HG02943 (cell line): Measurements from ENCODE around the gene GBP5.
"Not testable (repeated sequence)": the region's sequence is repeated elsewhere in the genome, so short reads cannot be mapped to it uniquely, and the experiment has no call there.

Experiments used
- ATAC-seq: cut with Tn5 transposase; IDR thresholded peaks from one replicate; pipeline ENCODE4 v1.9.1; 2021; ENCODE audit warnings: mild to moderate bottlenecking, low read depth, moderate library complexity; ENCODE audit not compliant: unreplicated experiment

GBP5 gene

DNA sequence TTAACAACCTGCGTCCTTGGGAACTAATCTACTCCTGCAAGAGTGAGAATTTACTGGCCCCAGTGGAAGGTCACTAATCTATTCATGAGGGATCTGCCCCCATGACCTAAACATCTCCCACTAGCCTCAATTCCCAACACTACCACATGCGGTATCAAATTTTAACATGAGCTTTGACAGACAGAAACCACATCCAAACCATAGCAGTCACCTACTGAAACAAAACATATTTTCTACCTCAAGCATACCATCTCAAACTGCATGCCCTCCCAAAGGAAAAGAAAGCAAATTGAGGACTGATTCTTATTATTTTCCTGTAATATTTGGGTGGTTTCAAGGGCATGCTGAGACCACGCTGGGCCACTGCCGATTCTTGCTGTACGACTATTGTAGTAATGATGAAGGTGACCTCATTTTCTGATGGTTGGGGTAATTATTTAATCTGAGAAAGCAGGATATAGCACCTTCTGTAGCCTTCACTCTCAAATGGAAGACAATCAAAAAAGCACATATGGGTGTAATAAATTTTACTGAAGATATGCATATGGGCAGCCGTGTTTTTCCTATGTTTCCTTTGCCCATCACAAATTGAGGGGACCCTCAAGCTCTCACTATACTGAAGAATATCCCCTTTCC lies 13.2 kb upstream of the GBP5 start:
- ATAC-seq = no peak

DNA sequence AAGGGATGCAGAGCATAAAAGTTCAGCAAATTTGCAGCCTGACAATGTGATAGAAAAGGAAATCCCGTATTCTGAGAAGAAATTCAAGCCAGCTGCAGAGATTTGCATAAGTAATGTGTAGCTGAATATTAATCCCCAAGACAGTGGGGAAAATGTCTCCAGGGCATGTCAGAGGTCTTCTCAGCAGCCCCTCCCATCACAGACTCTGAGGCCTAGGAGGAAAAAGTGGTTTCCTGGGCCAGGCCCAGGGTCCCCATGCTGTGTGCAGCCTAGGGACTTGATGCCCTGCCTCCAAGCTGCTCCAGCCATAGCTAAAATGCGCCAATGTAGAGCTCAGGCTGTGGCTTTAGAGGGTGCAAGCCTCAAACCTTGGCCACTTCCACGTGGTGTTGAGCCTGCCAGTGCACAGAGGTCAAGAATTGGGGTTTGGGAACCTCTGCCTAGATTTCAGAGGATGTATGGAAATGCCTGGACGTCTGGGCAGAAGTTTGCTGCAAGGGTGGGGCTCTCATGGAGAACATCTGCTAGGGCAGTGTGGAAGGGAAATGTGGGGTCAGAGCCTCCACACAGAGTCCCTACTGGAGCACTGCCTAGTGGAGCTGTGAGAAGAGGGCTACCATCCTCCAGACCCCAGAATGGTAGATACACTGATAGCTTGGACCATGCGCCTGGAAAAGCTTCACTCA lies 11.6 kb upstream of the GBP5 start:
- ATAC-seq = not testable (repeated sequence)

DNA sequence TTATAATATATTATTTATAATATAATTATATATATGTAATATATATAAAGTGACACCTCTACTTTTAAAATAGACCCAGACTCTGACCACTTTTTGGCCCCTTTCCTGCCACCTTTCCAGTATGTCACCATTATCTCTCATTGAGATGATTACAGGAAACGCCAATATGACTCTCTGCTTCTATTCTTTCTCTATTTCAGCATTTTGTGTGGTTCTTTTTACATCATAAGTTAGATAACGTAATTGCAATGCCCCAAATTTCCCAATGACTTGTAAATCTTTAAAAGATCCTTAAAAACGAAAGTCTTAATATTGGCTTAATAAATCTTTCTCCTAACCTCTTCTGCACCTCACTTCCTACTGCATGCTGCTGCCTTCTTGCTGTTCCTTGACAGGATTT lies 8.1 kb upstream of the GBP5 start:
- no peak for ATAC-seq

DNA sequence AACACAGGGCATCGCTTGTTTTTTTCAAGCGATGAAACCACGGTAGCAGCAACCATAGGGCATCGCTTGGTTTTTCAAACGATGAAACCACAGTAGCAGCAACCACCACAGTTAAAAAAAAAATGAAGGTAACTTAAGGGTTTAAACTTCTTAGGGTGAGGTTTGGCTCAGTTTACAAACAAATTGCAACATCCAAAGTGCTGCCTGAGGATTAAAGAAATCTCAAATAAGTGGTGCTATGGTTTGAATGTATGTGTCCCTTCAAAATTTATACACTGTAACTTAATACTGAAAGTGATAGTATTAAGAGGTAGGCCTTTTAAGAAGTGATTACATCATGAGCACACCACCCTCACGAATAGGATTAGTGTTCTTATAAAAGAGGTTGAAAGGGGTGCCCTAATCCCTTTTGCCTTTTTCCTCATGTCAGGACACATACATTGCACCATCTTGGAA lies 6.4 kb upstream of the GBP5 start:
- no peak for ATAC-seq

DNA sequence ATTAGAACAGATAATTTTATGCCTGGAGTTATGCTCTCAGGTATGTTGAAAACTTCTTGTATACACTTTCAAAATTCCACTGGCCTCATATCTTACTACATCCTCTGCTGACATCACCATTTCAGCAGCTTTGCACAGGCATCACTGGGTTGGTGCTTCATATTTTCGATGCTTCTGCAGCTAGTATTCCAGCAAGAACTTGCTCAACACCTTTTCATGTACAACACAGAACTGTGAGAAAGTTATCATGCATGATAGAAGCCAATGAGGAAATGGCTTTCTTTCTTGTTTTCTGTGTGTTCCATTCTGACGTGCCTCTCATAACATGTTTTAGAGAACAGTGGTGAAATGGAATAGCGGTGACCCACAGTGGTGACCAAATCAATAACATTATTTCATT lies 5.1 kb upstream of the GBP5 start:
- no peak for ATAC-seq

DNA sequence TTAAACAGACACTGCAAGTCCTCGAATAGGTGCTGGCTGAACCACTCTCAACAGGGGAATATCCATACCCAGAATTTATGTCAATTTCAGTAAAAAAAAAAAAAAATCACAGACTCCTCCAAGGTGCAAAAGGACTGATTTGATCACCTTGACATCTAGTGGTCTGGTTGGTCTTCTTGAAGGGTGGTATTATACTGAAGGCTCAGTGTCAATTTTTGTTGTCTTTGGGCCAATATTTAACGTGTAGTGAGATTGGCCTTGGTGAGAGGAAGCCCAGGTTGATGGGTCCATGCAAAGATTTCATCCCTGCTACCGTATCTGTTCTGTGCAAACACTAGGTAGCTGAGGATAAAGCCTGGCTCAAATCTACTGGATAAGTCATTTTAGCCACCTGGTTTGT lies 4.0 kb upstream of the GBP5 start:
- no peak for ATAC-seq

DNA sequence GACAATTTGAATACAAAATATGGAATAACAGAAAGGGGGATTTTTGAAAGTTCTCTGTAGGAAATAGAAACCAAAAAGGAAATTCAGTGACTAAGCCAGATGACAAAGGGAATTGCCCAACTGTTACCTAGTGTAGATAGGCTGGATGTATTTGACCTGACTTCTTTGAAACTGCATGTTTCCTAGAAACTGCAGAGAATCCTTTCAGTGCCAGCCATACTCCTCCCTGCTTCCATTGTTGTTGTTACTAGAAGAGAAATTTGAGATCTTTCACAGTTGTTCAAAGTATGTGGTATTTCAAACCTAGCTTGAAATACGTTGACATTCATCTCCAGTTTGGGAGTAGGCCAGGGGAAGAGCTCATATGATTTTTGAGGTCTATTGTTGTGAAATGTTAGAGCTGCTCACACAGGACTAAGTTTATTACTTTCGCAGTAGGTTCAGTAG lies 1.8 kb upstream of the GBP5 start:
- no peak for ATAC-seq

DNA sequence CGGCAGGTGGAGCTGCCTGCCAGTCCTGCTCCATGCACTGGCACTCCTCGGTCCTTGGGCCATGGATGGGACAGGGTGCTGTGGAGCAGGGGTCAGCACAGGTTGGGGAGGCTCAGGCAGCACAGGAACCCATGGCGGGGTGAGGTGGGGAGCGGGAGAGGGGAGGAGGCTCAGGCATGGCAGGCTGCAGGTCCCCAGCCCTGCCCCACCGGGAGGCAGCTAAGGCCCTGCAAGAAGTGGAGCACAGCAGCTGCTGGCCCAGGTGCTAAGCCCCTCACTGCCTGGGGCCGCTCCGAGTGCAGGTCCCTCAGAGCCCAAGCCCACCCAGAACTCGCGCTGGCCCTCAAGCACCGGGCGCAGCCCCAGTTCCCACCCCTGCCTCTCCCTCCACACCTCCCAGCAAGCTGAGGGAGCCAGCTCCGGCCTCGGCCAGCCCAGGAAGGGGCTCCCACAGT lies 691 bp upstream of the GBP5 start:
- no peak for ATAC-seq

DNA sequence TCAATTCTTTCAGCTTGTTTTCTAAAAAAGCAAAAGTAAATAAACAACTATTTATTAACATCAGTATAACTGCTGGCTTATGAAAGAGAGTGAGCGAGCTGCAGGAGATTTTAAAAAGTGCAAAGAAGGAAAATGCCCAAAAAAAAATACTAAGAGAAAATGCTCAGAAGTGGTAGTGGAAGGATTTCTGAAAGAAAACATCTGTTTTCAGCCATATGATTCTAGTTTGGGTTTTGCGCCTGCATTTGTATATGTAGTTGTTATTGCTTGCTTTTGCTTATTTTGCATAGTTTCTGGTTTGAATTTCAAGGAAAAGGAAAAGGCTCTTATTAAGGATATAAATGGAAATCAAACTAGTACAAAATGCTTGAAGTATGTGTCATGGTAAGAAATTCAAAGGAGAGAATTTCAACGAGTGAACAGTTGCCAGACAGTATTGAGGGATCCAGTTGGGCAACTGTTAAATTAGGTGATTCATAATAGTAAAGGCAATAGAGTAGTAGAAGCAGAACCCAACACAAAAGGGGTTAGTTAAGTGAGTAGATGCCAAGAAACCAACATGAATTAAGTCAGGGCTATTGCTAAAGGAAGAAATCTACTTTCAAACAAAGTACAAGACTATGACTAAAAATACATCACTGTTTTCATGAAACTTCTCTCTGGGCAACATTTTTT lies 1.2 kb downstream of the GBP5 start:
- no peak for ATAC-seq

DNA sequence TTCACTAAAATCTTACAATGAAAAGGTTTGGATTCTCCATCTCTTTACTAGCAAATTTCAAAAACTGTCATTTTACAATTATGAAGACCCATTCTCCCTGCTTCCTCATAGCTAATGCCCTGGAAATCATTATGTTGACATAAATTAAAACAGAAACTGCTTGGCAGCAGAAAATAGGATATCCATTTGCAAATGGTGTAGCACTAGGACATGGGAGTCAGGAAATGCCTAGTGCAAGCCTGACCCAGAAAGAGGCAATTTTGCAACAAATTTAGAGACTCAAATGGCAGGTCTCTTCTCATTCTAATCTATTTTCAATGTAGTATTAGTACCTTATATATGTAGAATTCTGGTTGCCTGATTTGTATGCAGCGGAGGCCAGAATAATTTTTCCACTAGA lies 2.2 kb downstream of the GBP5 start:
- no peak for ATAC-seq

DNA sequence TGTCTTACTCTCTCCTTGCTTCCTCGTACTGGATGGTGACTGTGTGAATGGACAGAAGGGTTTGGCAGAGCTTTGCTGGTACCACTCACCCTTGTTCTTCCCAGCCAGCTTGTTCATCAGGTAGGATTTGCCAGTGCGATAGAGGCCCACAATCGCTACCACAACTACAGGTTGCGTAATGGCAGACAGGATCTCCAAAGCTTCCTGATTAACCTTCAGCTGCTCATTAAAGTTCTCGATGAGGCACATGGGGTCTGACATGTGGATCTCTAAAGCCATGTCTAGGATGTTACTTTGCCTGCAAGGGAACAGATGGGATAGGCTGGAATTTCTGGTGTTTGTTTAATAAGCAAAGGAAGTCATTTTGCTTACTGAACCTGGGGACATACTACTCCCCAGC lies 3.4 kb downstream of the GBP5 start:
- ATAC-seq = no peak

DNA sequence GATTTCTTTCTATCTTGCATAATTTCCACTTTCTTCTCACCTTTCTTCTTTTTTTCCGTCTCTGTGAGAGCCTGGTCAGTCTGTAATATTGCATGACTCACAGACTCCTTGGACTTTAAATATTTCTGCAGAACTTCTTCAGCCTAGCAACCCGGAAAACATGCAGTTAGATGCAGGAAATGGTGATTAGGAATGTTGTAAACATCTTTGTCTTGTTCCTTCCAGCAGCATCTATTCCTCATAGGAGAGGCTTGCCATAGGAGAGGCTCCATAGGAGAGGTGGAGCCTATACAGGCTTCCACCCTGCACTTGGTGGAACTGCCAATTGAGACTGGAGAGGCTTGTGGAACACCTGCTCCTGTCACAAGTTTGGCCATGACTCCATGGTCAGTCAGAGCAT lies 10.0 kb downstream of the GBP5 start:
- ATAC-seq = no peak

DNA sequence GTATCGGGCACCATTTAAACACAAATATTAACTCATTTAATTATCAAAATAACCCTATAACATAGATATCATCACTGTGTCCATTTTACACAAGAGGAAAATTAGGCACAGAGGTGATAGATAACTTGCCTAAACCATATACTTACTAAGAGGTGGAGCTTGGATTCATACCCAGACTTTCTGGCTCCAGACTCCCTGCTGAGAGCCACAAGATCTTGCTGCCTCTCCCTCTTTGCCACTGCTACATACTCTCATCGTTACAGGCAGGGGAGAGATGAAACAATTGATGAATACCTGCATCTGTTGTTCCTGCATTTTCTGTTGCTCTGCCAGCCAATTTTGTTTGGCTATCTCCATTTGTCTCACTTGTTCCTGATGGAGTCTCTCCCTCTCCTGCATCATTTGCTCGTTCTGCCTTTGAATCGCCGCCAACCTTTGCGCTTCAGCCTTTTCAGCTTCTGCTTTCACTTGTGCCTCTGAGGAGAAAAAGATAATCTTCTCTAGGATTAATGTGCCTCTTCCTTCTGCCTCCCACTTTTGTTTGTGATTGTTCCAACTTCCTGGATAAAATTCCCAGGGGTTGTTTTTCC lies 10.6 kb downstream of the GBP5 start:
- no peak for ATAC-seq

DNA sequence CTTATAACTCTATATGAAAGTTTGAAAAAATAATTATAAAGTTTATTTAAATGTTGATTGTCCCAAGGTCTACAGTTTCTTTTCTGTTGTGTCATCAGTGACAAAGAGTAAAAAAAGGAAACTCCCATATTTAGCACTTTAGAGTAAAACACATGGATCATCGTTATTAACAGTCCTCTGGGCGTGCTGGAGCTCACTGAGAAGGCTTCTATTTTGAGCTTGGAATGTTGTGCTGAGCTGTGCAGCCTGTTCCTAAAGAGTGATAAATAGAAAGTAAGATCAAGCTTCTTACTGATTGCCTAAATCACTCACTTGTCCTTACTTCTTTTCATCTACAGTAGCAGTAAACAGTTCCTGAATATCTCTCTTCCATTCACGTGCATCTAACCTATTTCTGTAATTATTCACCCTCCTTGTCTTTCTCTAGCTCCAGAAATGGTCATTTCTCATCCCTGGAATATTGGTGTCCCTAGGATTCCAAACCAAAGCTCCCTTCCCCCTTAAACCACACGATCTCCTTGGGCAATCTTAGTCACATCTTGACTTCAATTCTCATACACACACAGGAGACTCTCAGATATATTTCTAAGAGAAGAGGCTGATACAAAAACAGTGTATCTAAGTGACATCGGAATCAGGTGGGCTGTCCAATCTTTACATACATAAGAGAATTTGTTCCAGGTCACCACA lies 11.9 kb downstream of the GBP5 start:
- ATAC-seq = no peak

DNA sequence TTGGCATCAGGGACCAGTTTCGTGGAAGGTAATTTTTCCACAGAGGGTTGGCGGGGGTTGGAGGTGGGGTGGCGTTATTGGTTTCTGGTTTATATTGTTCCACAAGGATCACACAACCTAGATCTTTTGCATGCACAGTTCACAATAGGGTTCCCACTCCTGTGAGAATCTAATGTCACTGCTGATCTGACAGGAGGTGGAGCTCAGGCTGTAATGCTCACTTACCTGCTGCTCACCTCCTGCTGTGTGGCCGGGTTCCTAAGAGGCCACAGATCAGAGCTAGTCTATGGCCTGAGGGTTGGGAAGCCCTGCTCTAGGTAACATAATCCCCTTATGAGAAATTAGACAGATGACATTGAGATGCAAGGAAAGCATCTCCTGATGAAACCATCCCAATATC lies 12.6 kb downstream of the GBP5 start:
- no peak for ATAC-seq

DNA sequence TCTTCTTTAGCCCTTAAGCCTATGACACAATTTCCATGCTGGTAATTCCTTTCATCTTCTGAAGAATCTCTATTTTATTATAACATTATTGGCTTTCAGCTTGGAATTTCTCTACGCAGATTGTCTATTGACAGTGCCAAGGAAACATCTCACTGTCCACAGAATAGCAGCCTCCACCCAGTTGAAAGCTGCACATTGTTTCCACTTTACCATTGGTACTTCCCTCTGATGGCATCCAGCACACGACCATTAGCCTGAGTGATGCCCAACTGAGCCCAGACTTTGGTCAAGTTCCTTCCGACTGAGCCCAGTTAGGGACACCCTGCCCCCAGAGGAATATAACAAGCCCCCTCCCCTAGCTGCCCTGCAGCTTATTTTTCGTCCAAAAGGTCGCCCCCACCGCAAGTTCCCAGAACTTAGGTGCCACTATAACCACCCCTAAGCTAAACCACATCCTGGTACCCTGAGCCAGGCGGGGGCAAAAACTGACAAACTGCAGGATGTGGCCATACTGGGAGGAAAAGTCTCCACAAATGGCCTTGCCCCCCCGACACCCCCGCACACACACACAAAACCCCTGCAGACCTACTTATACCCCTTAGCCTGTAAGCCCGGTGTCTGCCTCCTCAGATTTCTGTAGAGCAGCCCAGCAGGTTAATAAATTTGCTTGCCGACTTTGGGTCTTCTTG lies 13.2 kb downstream of the GBP5 start:
- ATAC-seq = no peak

DNA sequence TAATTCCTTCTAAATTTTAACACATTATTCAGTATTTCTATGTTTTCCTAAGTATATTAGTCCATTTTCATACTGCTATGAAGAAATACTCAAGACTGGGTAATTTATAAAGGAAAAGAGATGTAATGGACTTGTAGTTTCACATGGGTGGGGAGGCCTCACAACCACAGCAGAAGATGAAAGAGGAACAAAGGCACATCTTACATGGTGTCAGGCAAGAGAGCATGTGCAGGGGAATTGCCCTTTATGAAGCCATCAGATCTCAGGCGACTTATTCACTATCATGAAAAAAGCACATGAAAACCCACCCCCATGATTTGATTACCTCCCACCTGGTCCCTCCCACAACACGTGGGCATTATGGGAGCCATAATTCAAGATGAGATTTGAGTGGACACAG lies 15.6 kb downstream of the GBP5 start:
- no peak for ATAC-seq

DNA sequence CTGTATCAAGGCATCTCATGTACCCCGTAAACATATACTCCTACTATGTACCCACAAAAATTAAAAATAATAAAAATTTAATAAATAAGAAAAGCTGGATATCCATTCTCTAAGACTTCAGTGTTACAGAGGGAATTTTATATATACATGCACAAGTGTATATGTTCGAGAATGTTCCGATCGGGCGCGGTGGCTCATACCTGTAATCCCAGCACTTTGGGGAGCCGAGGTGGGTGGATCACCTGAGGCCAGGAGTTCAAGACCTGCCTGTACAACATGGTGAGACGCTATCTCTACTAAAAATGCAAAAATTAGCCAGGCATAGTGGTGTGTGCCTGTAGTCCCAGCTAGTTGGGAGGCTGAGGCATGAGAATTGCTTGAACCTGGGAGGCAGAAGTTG lies 17.1 kb downstream of the GBP5 start:
- not testable (repeated sequence) for ATAC-seq

DNA sequence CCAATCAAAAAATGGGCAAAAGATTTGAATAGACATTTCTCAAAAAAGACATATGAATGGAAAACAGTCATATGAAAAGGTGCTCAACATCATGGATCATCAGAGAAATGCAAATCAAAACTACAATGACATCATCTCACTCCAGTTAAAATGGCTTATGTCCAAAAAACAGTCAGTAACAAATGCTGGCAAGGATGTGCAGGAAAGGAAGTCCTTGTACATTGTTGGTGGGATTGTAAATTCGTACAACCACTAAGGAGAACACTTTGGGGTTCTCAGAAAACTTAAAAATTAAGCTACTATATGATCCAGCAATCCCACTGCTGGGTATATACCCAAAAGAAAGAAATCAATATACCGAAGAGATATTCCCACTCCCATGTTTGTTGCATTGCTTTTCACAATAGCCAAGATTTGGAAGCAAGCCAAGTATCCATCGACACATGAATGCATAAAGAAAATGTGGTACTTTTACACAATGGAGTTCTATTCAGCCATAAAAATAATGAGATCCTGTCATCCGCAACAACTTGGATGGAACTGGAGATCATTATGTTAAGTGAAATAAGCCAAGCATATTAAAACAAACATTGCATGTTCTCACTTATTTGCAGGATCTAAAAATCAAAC lies 17.9 kb downstream of the GBP5 start:
- no peak for ATAC-seq

DNA sequence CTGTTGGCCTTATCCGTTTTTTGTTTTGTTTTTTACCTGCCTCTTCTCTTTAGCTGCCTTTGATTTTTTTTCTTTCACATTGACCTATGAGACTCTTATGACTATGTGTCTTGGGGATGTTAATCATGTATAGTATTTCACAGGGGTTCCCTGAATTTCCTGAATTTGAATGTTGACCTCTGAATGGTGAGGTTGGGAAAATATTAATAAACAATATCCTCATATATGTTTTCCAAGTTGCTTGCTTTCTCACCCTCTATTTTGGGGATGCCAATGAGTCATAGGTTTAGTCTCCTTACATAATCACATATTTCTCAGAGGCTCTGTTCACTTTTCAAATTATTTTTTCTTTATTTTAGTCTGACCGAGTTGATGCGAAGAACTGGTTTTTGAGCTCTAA lies 29.6 kb downstream of the GBP5 start:
- ATAC-seq = no peak
